ENCODE measurements around the gene WDR5. TPM values are rescaled to one million over a fixed set of nuclear protein-coding genes. Genes with fewer than 3 reads are reported as not detected.

Gene WDR5
- total RNA-seq, 1 experiment from 2014 or later: 76.4 TPM

GRCh38 chr9:134163371-134164196 is 27.7 kb downstream of the WDR5 start:
- Histone ChIP-seq H3K27ac (ENCODE audit: low read depth, low read length, poor library complexity, severe bottlenecking) (no peak overlapping the region), H3K4me1 (ENCODE audit: insufficient read depth, low read length, poor library complexity, severe bottlenecking) (no peaks in the 10 kb centered on the region), H3K27me3 (replicated peaks; ENCODE audit: insufficient read depth, low read depth, low read length, poor library complexity) (no peaks in the 10 kb centered on the region), H3K36me3 (ENCODE audit: insufficient read depth, low read length, poor library complexity, severe bottlenecking) (peaks cover 5% of the 10 kb centered on the region), H3K9me3 (ENCODE audit: low read depth, low read length, poor library complexity, severe bottlenecking) (no peaks in the 10 kb centered on the region), H3K4me3 (ENCODE audit: low read depth, low read length, poor library complexity, severe bottlenecking) (no peak overlapping the region)
- intact Hi-C loops (cut with micrococcal nuclease; ENCODE audit: unreplicated experiment): loop anchor here (10.0 kb wide), 1 partner anchor 481 kb away; the partner anchor contains the start of gene COL5A1
- POLR2A ChIA-PET (ENCODE audit: low non-redundant PET): no interaction called here
- CTCF ChIA-PET: interaction anchor here (0.7 kb wide), 1 partner anchor 293 kb away, joined by 4 read pairs; no protein-coding TSS in a partner anchor
- TF ChIP-seq CTCF (conservative IDR thresholded peaks at IDR 0.05; ENCODE audit: low read depth, low read length) (no peak), EZH2 (IDR thresholded peaks at IDR 0.05; ENCODE audit: borderline replicate concordance, low read depth, low read length, poor library complexity, severe bottlenecking) (no peak)
- no TSS peak for BruUV-seq (replicated peaks)
- DNase-seq (ENCODE audit: low spot score): peak; percentile 66

- no peak for TF ChIP-seq EZH2 (IDR thresholded peaks at IDR 0.05; ENCODE audit: borderline replicate concordance, low read depth, low read length, poor library complexity, severe bottlenecking)
- no peak for TF ChIP-seq CTCF (conservative IDR thresholded peaks at IDR 0.05; ENCODE audit: low read depth, low read length)
- H3K27ac ChIP-seq (ENCODE audit: low read depth, low read length, poor library complexity, severe bottlenecking): no peak overlapping the region
- H3K9me3 ChIP-seq (ENCODE audit: low read depth, low read length, poor library complexity, severe bottlenecking): no peaks in the 10 kb centered on the region
- CTCF ChIA-PET: interaction anchor here (0.7 kb wide), 1 partner anchor 278 kb away, joined by 3 read pairs; no protein-coding TSS in a partner anchor
- H3K36me3 ChIP-seq (ENCODE audit: insufficient read depth, low read length, poor library complexity, severe bottlenecking): peaks cover 3% of the 10 kb centered on the region
- BruUV-seq (replicated peaks): no TSS peak
- POLR2A ChIA-PET (ENCODE audit: low non-redundant PET): no interaction called here
- H3K27me3 ChIP-seq (replicated peaks; ENCODE audit: insufficient read depth, low read depth, low read length, poor library complexity): no peaks in the 10 kb centered on the region
- H3K4me3 ChIP-seq (ENCODE audit: low read depth, low read length, poor library complexity, severe bottlenecking): no peak overlapping the region
- H3K4me1 ChIP-seq (ENCODE audit: insufficient read depth, low read length, poor library complexity, severe bottlenecking): no peaks in the 10 kb centered on the region
- no peak for DNase-seq (ENCODE audit: low spot score)
- intact Hi-C loops (cut with micrococcal nuclease; ENCODE audit: unreplicated experiment): loop anchor here (10.0 kb wide), 1 partner anchor 480 kb away; the partner anchor contains the start of gene COL5A1
These were observed 29.0 kb downstream of the WDR5 start for GRCh38 chr9:134164879-134165278.

GRCh38 chr9:134165357-134166315 is 29.8 kb downstream of the WDR5 start:
- no peaks in the 10 kb centered on the region for H3K9me3 ChIP-seq (ENCODE audit: low read depth, low read length, poor library complexity, severe bottlenecking)
- no TSS peak for BruUV-seq (replicated peaks)
- TF ChIP-seq EZH2 (IDR thresholded peaks at IDR 0.05; ENCODE audit: borderline replicate concordance, low read depth, low read length, poor library complexity, severe bottlenecking): no peak
- TF ChIP-seq CTCF (conservative IDR thresholded peaks at IDR 0.05; ENCODE audit: low read depth, low read length): no peak
- ChIA-PET POLR2A (ENCODE audit: low non-redundant PET) (no interaction called here), CTCF (no interaction called here)
- DNase-seq (ENCODE audit: low spot score): no peak
- intact Hi-C loops (cut with micrococcal nuclease; ENCODE audit: unreplicated experiment): loop anchor here (10.0 kb wide), 1 partner anchor 479 kb away; the partner anchor contains the start of gene COL5A1
- H3K4me1 ChIP-seq (ENCODE audit: insufficient read depth, low read length, poor library complexity, severe bottlenecking): no peaks in the 10 kb centered on the region
- no peaks in the 10 kb centered on the region for H3K27me3 ChIP-seq (replicated peaks; ENCODE audit: insufficient read depth, low read depth, low read length, poor library complexity)
- H3K27ac ChIP-seq (ENCODE audit: low read depth, low read length, poor library complexity, severe bottlenecking): peak overlapping the region; percentile 28
- peaks cover 3% of the 10 kb centered on the region for H3K36me3 ChIP-seq (ENCODE audit: insufficient read depth, low read length, poor library complexity, severe bottlenecking)
- no peak overlapping the region for H3K4me3 ChIP-seq (ENCODE audit: low read depth, low read length, poor library complexity, severe bottlenecking)

All from A673 (cell line).